ENCODE measurements around the gene ATXN3.

ATXN3 gene

GRCh38 chr14:92106143-92106926 lies at the start of gene ATXN3 (continued):
- TF ChIP-seq, protein P1, sequence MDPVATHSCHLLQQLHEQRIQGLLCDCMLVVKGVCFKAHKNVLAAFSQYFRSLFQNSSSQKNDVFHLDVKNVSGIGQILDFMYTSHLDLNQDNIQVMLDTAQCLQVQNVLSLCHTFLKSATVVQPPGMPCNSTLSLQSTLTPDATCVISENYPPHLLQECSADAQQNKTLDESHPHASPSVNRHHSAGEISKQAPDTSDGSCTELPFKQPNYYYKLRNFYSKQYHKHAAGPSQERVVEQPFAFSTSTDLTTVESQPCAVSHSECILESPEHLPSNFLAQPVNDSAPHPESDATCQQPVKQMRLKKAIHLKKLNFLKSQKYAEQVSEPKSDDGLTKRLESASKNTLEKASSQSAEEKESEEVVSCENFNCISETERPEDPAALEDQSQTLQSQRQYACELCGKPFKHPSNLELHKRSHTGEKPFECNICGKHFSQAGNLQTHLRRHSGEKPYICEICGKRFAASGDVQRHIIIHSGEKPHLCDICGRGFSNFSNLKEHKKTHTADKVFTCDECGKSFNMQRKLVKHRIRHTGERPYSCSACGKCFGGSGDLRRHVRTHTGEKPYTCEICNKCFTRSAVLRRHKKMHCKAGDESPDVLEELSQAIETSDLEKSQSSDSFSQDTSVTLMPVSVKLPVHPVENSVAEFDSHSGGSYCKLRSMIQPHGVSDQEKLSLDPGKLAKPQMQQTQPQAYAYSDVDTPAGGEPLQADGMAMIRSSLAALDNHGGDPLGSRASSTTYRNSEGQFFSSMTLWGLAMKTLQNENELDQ (tag by site-specific recombination; IDR thresholded peaks at IDR 0.05; ENCODE audit: low read depth) = no peak
- TF ChIP-seq ZNF10 (tag by site-specific recombination; IDR thresholded peaks at IDR 0.05) (no peak), ZNF449 (tag by site-specific recombination; IDR thresholded peaks at IDR 0.05) (no peak), MYNN (tag by site-specific recombination; IDR thresholded peaks at IDR 0.05; ENCODE audit: borderline replicate concordance) (no peak), ZNF175 (tag by site-specific recombination; IDR thresholded peaks at IDR 0.05) (no peak), ZNF426 (tag by site-specific recombination; IDR thresholded peaks at IDR 0.05) (no peak), ZNF548 (tag by site-specific recombination; IDR thresholded peaks at IDR 0.05) (no peak), ZNF248 (tag by site-specific recombination; IDR thresholded peaks at IDR 0.05) (no peak), ZEB2 (tag by site-specific recombination; IDR thresholded peaks at IDR 0.05) (peak; percentile 20), REPIN1 (tag by site-specific recombination; IDR thresholded peaks at IDR 0.05; ENCODE audit: low read depth) (no peak), EGR2 (tag by site-specific recombination; IDR thresholded peaks at IDR 0.05; ENCODE audit: low read depth) (peak; percentile 88), ZNF138 (tag by site-specific recombination; IDR thresholded peaks at IDR 0.05; ENCODE audit: borderline replicate concordance) (no peak), ZFP3 (tag by site-specific recombination; IDR thresholded peaks at IDR 0.05; ENCODE audit: low read depth) (no peak), ZNF529 (tag by site-specific recombination; IDR thresholded peaks at IDR 0.05; ENCODE audit: insufficient replicate concordance) (no peak), SETDB1 (IDR thresholded peaks at IDR 0.05; ENCODE audit: insufficient read length, low read length) (no peak), ZNF132 (tag by site-specific recombination; IDR thresholded peaks at IDR 0.05; ENCODE audit: borderline replicate concordance) (no peak), SP2 (tag by site-specific recombination; IDR thresholded peaks at IDR 0.05) (peak; percentile 70), ZNF837 (tag by site-specific recombination; IDR thresholded peaks at IDR 0.05) (no peak), ZNF654 (tag by site-specific recombination; IDR thresholded peaks at IDR 0.05; ENCODE audit: low read depth) (peak; percentile 55), ZNF658 (tag by site-specific recombination; IDR thresholded peaks at IDR 0.05) (no peak), ZNF211 (tag by site-specific recombination; IDR thresholded peaks at IDR 0.05; ENCODE audit: low read depth) (no peak), TSHZ1 (tag by site-specific recombination; IDR thresholded peaks at IDR 0.05; ENCODE audit: borderline replicate concordance) (no peak), ZNF701 (tag by site-specific recombination; IDR thresholded peaks at IDR 0.05) (no peak), AEBP2 (tag by site-specific recombination; IDR thresholded peaks at IDR 0.05; ENCODE audit: borderline replicate concordance) (no peak), ZNF544 (tag by site-specific recombination; IDR thresholded peaks at IDR 0.05) (no peak), ZBTB8A (tag by site-specific recombination; IDR thresholded peaks at IDR 0.05) (peak; percentile 95), ZNF366 (tag by site-specific recombination; conservative IDR thresholded peaks at IDR 0.05) (0 out of 2 replicates have a peak, but pooled peaks have one; percentile 8)
